Posterior vena cava (tissue), 2 donors: Measurements from ENCODE around the gene MVK. TPM values are rescaled to one million over a fixed set of nuclear protein-coding genes. Genes with fewer than 3 reads are reported as not detected.

Experiments used
- DNase-seq: peaks from one replicate; pipeline ENCODE4 v3.0.0-alpha.2; 2020; ENCODE audit warnings: low spot score
- intact Hi-C, 2 donors: fragments of 100-400 bp; cut with DNase I; formaldehyde crosslinking; loops; one replicate each; pipeline versions ENCODE4 v1.14.1 to v1.14.2; 2022 to 2023
- total RNA-seq, 2 donors: library from RNA; stranded (reverse); fragmentation: NEBNext Ultra II Directional; extraction: Animal tissue kit (Norgen Biotek cat#: 25700); gene quantifications; one replicate each; pipeline ENCODE4 v1.2.1, GENCODE V29; 2021
- donor health status: DM: yes; HTN: yes; CAD: no.
- donor health status: DM: yes; HTN: yes; CAD: no.

The MVK gene
- total RNA-seq, 2 donors from 2014 or later, result 9.1 TPM

- intact Hi-C loops, result no loop called here
- DNase-seq, result no peak
These were observed 65.7 kb downstream of the MVK start for GRCh38 chr12:109639151-109639872.

DNA sequence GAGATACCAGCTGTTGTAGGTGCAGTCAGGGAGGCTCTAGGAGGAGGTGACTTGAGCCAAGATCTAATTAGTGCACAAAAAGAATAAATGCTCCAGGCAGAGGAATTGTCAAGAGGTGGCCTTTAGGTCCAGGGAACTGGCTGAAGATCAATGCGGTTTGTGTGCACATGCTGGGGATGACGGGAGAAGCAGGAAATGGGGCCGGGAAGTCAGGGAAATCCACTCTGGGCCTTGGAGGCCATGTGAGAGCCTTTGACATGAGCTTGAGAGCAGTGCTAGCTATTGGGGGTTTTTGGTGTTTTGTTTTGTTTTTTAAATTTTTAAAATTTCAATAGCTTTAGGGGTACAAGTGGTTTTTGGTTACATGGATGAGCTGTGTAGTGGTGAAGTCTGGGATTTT is 67.4 kb downstream of the MVK start:
- intact Hi-C loops, result no loop called here
- DNase-seq, result no peak

DNA sequence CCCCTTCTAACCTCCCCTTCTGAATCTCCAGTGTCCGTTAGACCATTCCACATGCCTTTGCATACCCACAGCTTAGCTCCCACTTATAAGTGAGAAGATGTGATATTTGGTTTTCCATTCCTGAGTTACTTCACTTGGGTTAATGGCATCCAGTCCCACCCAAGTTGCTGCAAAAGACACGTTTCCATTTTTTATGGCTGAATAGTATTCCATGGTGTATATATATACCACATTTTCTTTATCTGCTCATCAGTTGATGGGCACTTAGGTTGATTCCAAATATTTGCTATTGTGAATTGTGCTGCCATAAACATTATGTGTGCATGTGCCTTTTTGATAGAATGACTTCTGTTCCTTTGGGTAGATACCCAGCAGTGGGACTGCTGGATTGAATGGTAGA is 67.8 kb downstream of the MVK start:
- intact Hi-C loops, result no loop called here
- DNase-seq, result no peak

DNA sequence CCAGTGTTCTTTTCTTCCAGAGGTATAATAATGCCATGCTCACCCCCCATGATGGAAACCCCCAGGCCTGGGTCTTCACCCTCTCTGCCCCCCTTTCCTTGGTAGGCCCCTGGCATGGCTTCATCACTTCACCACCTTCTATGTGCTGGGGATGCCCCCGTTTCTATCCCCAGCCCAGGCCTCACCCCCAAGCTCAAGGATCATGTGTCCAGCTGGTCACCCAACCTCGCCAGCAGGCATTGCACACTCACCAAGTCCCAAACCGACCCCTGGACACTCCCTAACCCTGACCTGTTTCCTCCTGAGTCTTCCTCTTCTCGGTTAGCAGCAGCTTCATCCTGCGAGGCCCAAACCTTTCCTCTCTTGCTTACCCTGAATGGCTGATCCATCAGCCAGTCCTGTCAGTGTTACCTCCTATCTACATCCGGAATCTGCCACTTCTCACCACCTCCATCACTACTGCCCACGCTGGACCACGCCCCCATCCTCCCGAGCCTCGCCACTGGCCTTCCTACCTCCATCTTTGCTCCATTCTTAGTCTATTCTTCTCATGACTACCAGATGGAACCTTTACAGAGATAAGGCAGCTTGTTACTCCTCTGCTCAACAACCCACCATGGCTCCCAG is 69.0 kb downstream of the MVK start:
- intact Hi-C loops, result no loop called here
- DNase-seq, result peak; percentile 52

DNA sequence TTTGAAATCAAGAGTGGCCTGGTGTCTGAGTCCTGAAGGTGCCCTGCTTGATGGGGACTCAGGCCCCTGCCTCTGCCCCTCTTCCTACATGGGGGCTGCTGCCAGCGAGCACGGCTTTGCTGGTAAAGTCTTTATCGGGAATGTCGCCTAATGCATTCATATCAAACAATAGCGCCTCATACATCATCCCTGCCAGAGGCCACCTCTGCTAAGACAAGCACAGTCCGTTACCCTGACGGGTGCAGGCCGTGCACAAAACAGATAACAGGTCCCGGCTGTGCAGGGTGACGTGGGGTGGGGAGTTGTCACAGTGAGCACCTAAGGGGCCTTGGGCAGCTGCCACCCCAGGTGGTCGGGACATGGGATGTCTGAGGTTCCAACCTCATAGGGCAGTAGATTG is 71.6 kb downstream of the MVK start:
- intact Hi-C loops, result no loop called here

DNA sequence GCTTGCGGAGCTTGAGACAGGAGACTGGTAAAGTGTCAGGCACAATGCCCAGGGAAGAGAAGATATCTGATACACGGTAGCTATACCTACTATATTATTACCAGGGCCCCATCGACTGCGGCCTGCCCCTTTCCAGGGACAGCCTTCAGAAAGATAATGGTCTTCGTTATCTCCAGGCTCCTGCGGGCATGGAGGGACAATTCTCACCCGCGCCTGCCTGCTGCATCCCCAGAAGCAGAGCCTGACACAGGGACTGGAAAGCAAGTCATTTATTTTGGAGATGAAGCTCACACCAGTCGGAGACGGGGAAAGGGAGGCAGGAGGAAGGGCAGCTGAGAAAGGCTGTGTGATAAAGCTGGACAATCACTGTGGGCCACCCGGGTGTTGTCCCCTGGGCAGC is 72.1 kb downstream of the MVK start:
- DNase-seq, result no peak
- intact Hi-C loops, result no loop called here

More for the DNA sequence above, 71.6 kb downstream of the MVK start:
- peak; percentile 49 for DNase-seq

Other genes with a start within 250 kb of the MVK start
- gene MYO1H, start 225.9 kb upstream of the MVK start, total RNA-seq, result not detected
- 100 to 1,000 TPM; 136 to 138 TPM for gene KCTD10, start 96.5 kb upstream of the MVK start, total RNA-seq
- gene UBE3B, start 96.2 kb upstream of the MVK start, total RNA-seq, result 10 to 100 TPM; 29.5 to 34.9 TPM
- gene MMAB, start 290 bp upstream of the MVK start, total RNA-seq, result 10 to 100 TPM; 17.9 to 20.0 TPM
- under 1 TPM; 0.62 to 0.79 TPM for gene FAM222A, start 140.0 kb downstream of the MVK start, total RNA-seq